Panc1 (cell line): ENCODE measurements around the gene FILIP1L. TPM values are rescaled to one million over a fixed set of nuclear protein-coding genes. Genes with fewer than 3 reads are reported as not detected.

Experiments used
- ATAC-seq: fragments of 200-7000 bp; cut with Tn5 transposase; 2 replicates; pipeline ENCODE4 v1.9.1; 2020; ENCODE audit warnings: mild to moderate bottlenecking, moderate library complexity
- BruUV-seq: library from RNA; stranded (reverse); fragments of 400-500 nt; replicated peaks from 2 replicates; lab custom pipeline; 2021; lab: Mats Ljungman, UMichigan
- CTCF ChIA-PET: fragments of 300-600 bp; sonication (Branson Sonifier 250); formaldehyde crosslinking; loops from one replicate; lab custom pipeline; 2022; ENCODE audit warnings: antibody characterized with exemption; lab: Charles Lee
- POLR2A ChIA-PET: fragments of 300-600 bp; sonication (Branson Sonifier 250); formaldehyde crosslinking; loops from one replicate; lab custom pipeline; 2022; ENCODE audit warnings: antibody characterized with exemption; lab: Charles Lee
- DNase-seq: peaks from one replicate; pipeline ENCODE4 v3.0.0-alpha.2; 2010; ENCODE audit warnings: low read depth, low spot score
- H3K27ac ChIP-seq: 2 replicates; pipeline ENCODE4 v1.5.1; 2011; ENCODE audit warnings: mild to moderate bottlenecking, low read length, inconsistent platforms
- H3K27me3 ChIP-seq: fragments of 200-500 bp; sonication (Bioruptor generic); 2 replicates; pipeline ENCODE4 v1.6.0; 2014; ENCODE audit warnings: low read length, inconsistent platforms; ENCODE audit not compliant: control insufficient read depth, insufficient read depth
- H3K36me3 ChIP-seq: fragments of 200-500 bp; sonication (Bioruptor generic); 2 replicates; pipeline ENCODE4 v1.5.1; 2014; ENCODE audit warnings: inconsistent platforms, mild to moderate bottlenecking, low read length, moderate library complexity; ENCODE audit not compliant: control insufficient read depth, insufficient read depth
- H3K4me1 ChIP-seq: 2 replicates; pipeline ENCODE4 v1.5.1; 2011; ENCODE audit warnings: inconsistent platforms, mild to moderate bottlenecking, low read length, moderate library complexity; ENCODE audit not compliant: control insufficient read depth, insufficient read depth
- H3K4me3 ChIP-seq, 2 experiments: 2 replicates each; pipeline ENCODE4 v1.5.1; 2011 to 2012; ENCODE audit warnings: low read depth in 2 of 2, low read length in 2 of 2, mild to moderate bottlenecking in 2 of 2, inconsistent platforms in 1 of 2, moderate library complexity in 1 of 2
- H3K9me3 ChIP-seq: fragments of 200-500 bp; sonication (Bioruptor generic); 2 replicates; pipeline ENCODE4 v1.5.1; 2014; ENCODE audit warnings: low read depth, mild to moderate bottlenecking, inconsistent platforms, low read length, moderate library complexity; ENCODE audit not compliant: control insufficient read depth, insufficient read depth
- CTCF ChIP-seq: fragments of 450-650 bp; IDR thresholded peaks from 2 replicates; pipeline ENCODE4 v1.5.1; 2017; ENCODE audit warnings: mild to moderate bottlenecking
- POLR2AphosphoS5 ChIP-seq: IDR thresholded peaks from 2 replicates; pipeline ENCODE4 v1.6.1; 2012; ENCODE audit warnings: mild to moderate bottlenecking, low read depth, low read length, moderate library complexity
- REST ChIP-seq, 2 experiments: IDR thresholded peaks; 2 replicates each; pipeline ENCODE4 v1.6.1; 2011 to 2012; ENCODE audit warnings: low read depth in 2 of 2, control low read depth in 1 of 2, low read length in 1 of 2, mild to moderate bottlenecking in 1 of 2, moderate library complexity in 1 of 2; ENCODE audit not compliant: insufficient read depth in 1 of 2
- SIN3A ChIP-seq: IDR thresholded peaks from 2 replicates; pipeline ENCODE4 v1.6.1; 2012; ENCODE audit warnings: low read depth, mild to moderate bottlenecking, low read length, moderate library complexity, borderline replicate concordance; ENCODE audit not compliant: insufficient read depth
- TCF7L2 ChIP-seq: IDR thresholded peaks from 2 replicates; pipeline ENCODE4 v1.6.1; 2011; ENCODE audit warnings: mild to moderate bottlenecking, low read depth, low read length, inconsistent platforms
- in situ Hi-C: cut with HindIII; loops from 2 replicates; pipeline ENCODE4 v1.10.0; 2016; ENCODE audit warnings: low sequenced_read_pairs, low pct_unique_long_range_greater_than_20kb
- intact Hi-C: fragments of 100-400 bp; cut with micrococcal nuclease; formaldehyde crosslinking; loops from one replicate; pipeline ENCODE4 v1.10.0; 2022; ENCODE audit not compliant: unreplicated experiment
- total RNA-seq: library from RNA; stranded (reverse); gene quantifications from one replicate; pipeline ENCODE4 v1.2.1, GENCODE V29; 2021; ENCODE audit not compliant: unreplicated experiment

Gene FILIP1L
- total RNA-seq, 1 experiment from 2014 or later: 3.2 TPM

DNA sequence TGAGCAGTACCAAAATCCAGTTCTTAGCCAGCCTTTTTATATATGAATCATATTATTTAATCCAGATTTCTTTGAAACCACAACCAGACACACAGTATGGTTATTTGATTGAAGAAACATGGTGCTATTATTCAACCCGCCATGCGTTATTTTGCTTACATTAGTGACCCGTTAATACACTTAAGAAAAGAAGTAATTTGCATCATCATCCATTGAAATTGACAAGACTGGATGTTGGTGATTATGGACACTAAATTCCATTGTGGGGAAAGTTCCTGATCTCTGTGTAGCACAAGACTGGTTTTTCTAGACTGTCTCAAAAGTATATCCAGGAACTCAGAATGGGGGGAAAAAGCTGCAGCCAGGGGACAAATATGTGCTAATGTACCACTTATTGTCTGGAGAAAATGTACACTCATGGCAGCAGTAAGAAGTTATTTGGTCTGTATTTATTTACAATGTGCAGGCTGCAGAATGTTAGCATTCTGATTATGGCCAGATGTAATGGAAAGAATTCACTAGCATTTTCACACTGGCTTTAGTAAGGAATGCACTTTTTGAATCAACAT, 80.3 kb downstream of the FILIP1L start:
- H3K9me3 ChIP-seq: no peaks in the 10 kb centered on the region
- ATAC-seq: no peak; the same call in 1 of the 2 replicates
- intact Hi-C loops (no loop called here), in situ Hi-C loops (no loop called here)
- TF ChIP-seq TCF7L2 (no peak), CTCF (no peak), POLR2AphosphoS5 (no peak), REST (IDR thresholded peaks at IDR 0.05; ENCODE audit: insufficient read depth in 1 of 2, low read depth in 2 of 2, low read length in 1 of 2) (no peak), SIN3A (no peak)
- no peak overlapping the region for H3K4me3 ChIP-seq
- H3K4me1 ChIP-seq: peaks cover 5% of the 10 kb centered on the region; the same call in 1 of the 2 replicates
- POLR2A ChIA-PET: no interaction called here
- DNase-seq: no peak
- peak overlapping the region; percentile 46 for H3K27ac ChIP-seq
- BruUV-seq: no TSS peak
- CTCF ChIA-PET: no interaction called here
- no peaks in the 10 kb centered on the region for H3K36me3 ChIP-seq
- no peaks in the 10 kb centered on the region for H3K27me3 ChIP-seq

DNA sequence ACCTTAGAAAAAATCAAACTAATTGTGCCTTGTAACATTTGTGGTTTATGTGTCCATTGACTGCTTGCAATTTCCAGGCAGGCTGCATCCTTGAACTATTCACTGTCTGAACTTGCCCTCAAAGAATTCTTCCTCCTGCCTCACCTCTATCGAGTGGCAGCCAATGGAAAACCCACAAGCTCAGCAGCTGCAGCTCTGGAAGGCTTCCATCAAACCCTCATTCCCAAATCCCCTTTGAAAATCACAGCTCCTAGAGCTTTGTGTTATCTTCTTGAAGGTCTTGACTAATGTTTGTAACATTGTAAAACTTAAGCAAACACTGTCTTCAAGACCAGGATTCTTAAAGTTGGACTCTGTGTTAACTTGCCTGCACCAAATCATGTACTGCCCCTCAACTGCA, 81.1 kb downstream of the FILIP1L start:
- ATAC-seq: peak; percentile 60; the same call in 1 of the 2 replicates
- BruUV-seq: no TSS peak
- Histone ChIP-seq H3K27ac (0 out of 2 replicates have a peak overlapping the region, but pooled peaks have one; percentile 46), H3K4me1 (peaks cover 5% of the 10 kb centered on the region; the same call in 1 of the 2 replicates), H3K36me3 (no peaks in the 10 kb centered on the region), H3K4me3 (no peak overlapping the region), H3K27me3 (no peaks in the 10 kb centered on the region), H3K9me3 (no peaks in the 10 kb centered on the region)
- no peak for DNase-seq
- CTCF ChIA-PET: interaction anchor here (0.6 kb wide), 2 partner anchors 201 to 354 kb away, joined by 3 to 4 read pairs; no protein-coding TSS in a partner anchor
- POLR2A ChIA-PET: interaction anchor here (0.5 kb wide), 1 partner anchor 196 kb away, joined by 4 read pairs; no protein-coding TSS in a partner anchor
- intact Hi-C loops: no loop called here
- no peak for TF ChIP-seq CTCF
- TF ChIP-seq POLR2AphosphoS5: no peak
- no peak for TF ChIP-seq REST (IDR thresholded peaks at IDR 0.05; ENCODE audit: insufficient read depth in 1 of 2, low read depth in 2 of 2, low read length in 1 of 2)
- no peak for TF ChIP-seq SIN3A
- TF ChIP-seq TCF7L2: no peak; the same call in 1 of the 2 replicates
- in situ Hi-C loops: no loop called here
